ENCODE data around the gene TRPM4. TPM values are rescaled to one million over a fixed set of nuclear protein-coding genes. Genes with fewer than 3 reads are reported as not detected.

Gene TRPM4
- total and polyA plus RNA-seq, 2 of the 8 experiments (the other 6 are each of a cell fraction or from before 2014, with no cell fraction given), result 11.3 to 13.3 TPM

DNA sequence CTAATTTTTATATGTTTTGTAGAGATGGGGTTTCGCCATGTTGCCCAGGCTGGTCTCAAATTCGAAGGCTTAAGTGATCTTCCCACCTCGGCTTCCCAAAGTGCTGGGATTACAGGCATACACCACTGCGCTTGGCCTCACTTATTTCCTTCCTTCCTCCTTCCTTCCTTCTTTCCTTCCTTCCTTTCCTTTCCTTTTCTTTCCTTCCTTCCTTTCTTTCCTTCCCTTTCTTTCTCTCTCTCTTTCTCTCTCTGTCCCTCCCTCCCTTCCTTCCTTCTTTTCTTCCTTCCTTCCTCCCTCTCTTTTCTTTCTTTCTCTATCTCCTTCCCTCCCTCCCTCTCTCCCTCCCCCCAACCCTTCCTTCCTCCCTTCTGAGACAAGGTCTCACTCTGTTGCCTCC lies 36.8 kb downstream of the TRPM4 start:
- ChIA-PET POLR2A (ENCODE audit: partially characterized antibody) (interaction anchor here (0.6 to 1.0 kb wide), 3 partner anchors 21 to 139 kb away, joined by 3 read pairs; no protein-coding TSS in a partner anchor), CTCF (ENCODE audit: partially characterized antibody) (interaction anchor here (0.7 to 3.5 kb wide), 7 partner anchors 9 to 97 kb away, joined by 3 to 11 read pairs (median 3); no protein-coding TSS in a partner anchor)
- H3K27ac ChIP-seq (ENCODE audit: low read depth, low read length), result no peak overlapping the region
- H3K79me2 ChIP-seq (ENCODE audit: control insufficient read depth in 1 of 2, insufficient read depth in 2 of 2, low read length in 2 of 2), result no peaks in the 10 kb centered on the region
- no peaks in the 10 kb centered on the region for H3K79me1 ChIP-seq (ENCODE audit: low read depth, low read length)
- no peaks in the 10 kb centered on the region for H3K4me1 ChIP-seq (replicated peaks in 1 of 4; ENCODE audit: control insufficient read depth in 3 of 4, insufficient read depth in 4 of 4, low read length in 3 of 4)
- no peak overlapping the region for H3K9ac ChIP-seq (replicated peaks in 1 of 4; ENCODE audit: extremely low read depth in 1 of 4, low read depth in 3 of 4, low read length in 3 of 4)
- no peaks in the 10 kb centered on the region for H4K20me1 ChIP-seq (replicated peaks in 1 of 2; ENCODE audit: control insufficient read depth in 1 of 2, insufficient read depth in 2 of 2, low read length in 2 of 2)
- H3K36me3 ChIP-seq (ENCODE audit: control insufficient read depth in 2 of 4, insufficient read depth in 4 of 4, low read length in 3 of 4), result no peaks in the 10 kb centered on the region; a peak in 1 of 8 replicates
- H4K8ac ChIP-seq (ENCODE audit: extremely low read depth, insufficient read depth, low read length), result no peak overlapping the region
- WGBS, 2 experiments (ENCODE audit: extremely low coverage in 1 of 2, insufficient coverage in 1 of 2, insufficient read length in 1 of 2, insufficient replicate concordance in 2 of 2, low coverage in 1 of 2, low lambda C conversion rate in 2 of 2, missing lambda C conversion rate in 1 of 2), result 65% methylated on average over 4 of the region's 4 CpGs; no CpG with 5 or more reads in 1 of the 2 experiments
- H3K27me3 ChIP-seq (replicated peaks in 1 of 4; ENCODE audit: control insufficient read depth in 3 of 4, extremely low read depth in 1 of 4, insufficient read depth in 3 of 4, low read length in 3 of 4), result no peaks in the 10 kb centered on the region
- H3K23me2 ChIP-seq (ENCODE audit: low read depth, low read length), result no peaks in the 10 kb centered on the region
- H4K91ac ChIP-seq (replicated peaks; ENCODE audit: insufficient read length, low read length), result no peak overlapping the region
- H2BK12ac ChIP-seq (ENCODE audit: low read depth, low read length), result no peak overlapping the region
- no peak overlapping the region for H3K18ac ChIP-seq (ENCODE audit: extremely low read depth, low read length)
- no peak overlapping the region for H2BK120ac ChIP-seq (replicated peaks; ENCODE audit: low read depth, low read length)
- H2BK5ac ChIP-seq (ENCODE audit: low read depth, low read length), result no peak overlapping the region
- FAIRE-seq (no peak), DNase-seq (ENCODE audit: low read depth in 1 of 2, low spot score in 2 of 2) (no peak)
- no peak overlapping the region for H3K4me3 ChIP-seq (ENCODE audit: extremely low read depth in 1 of 4, insufficient read depth in 2 of 4, low read depth in 3 of 4, low read length in 4 of 4)
- H3K23ac ChIP-seq (ENCODE audit: insufficient read length), result no peak overlapping the region
- H2AK5ac ChIP-seq (ENCODE audit: low read depth, low read length), result no peak overlapping the region
- no peak overlapping the region for H2AFZ ChIP-seq (ENCODE audit: low read length)
- no peak overlapping the region for H3K14ac ChIP-seq (ENCODE audit: insufficient read length)
- H2BK15ac ChIP-seq (ENCODE audit: low read length), result no peak overlapping the region
- TF ChIP-seq CTBP2 (IDR thresholded peaks at IDR 0.05; ENCODE audit: borderline replicate concordance, insufficient read depth, insufficient read length, low read length) (no peak), TEAD4 (IDR thresholded peaks at IDR 0.05; ENCODE audit: low read depth, low read length) (no peak), FOSL1 (IDR thresholded peaks at IDR 0.05; ENCODE audit: insufficient read depth, low read depth, low read length) (no peak), MAFK (IDR thresholded peaks at IDR 0.05; ENCODE audit: low read depth, low read length) (no peak), TBP (IDR thresholded peaks at IDR 0.05; ENCODE audit: low read depth, low read length) (no peak), HDAC6 (IDR thresholded peaks at IDR 0.05; ENCODE audit: low read depth, low read length) (no peak), GTF2F1 (IDR thresholded peaks at IDR 0.05; ENCODE audit: borderline replicate concordance, low read depth, low read length) (no peak), BRCA1 (IDR thresholded peaks at IDR 0.05; ENCODE audit: low read depth, low read length) (no peak), ASH2L (IDR thresholded peaks at IDR 0.05; ENCODE audit: low read length) (no peak), CBX5 (IDR thresholded peaks at IDR 0.05; ENCODE audit: low read depth, low read length) (no peak), SIN3A (conservative IDR thresholded peaks at IDR 0.05 in 1 of 2, IDR thresholded peaks at IDR 0.05 in 1 of 2; ENCODE audit: low read depth in 1 of 2, low read length in 2 of 2) (no peak), SIX5 (IDR thresholded peaks at IDR 0.05; ENCODE audit: low read depth, low read length) (no peak)
- TF ChIP-seq, protein P1, sequence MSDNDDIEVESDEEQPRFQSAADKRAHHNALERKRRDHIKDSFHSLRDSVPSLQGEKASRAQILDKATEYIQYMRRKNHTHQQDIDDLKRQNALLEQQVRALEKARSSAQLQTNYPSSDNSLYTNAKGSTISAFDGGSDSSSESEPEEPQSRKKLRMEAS (IDR thresholded peaks at IDR 0.05), result no peak
- no peak overlapping the region for H3K4me2 ChIP-seq (ENCODE audit: insufficient read depth in 1 of 2, low read depth in 2 of 2, low read length in 2 of 2)
- H4K5ac ChIP-seq (ENCODE audit: insufficient read length, low read depth, low read length), result no peak overlapping the region
- H3K56ac ChIP-seq (replicated peaks; ENCODE audit: insufficient read length, low read depth, low read length), result no peak overlapping the region
- no peaks in the 10 kb centered on the region for H3K9me3 ChIP-seq (ENCODE audit: insufficient read depth in 2 of 2, low read depth in 1 of 2, low read length in 1 of 2)
- H3K4ac ChIP-seq (replicated peaks; ENCODE audit: insufficient read length, low read depth, low read length), result no peak overlapping the region
- H2BK20ac ChIP-seq (ENCODE audit: low read length), result no peak overlapping the region
